ENCODE measurements around the gene ADORA2A.
"Not testable (repeated sequence)": the region's sequence is repeated elsewhere in the genome, so short reads cannot be mapped to it uniquely, and the experiment has no call there.

The ADORA2A gene

GRCh38 chr22:24455751-24456426 is 28.5 kb downstream of the ADORA2A start:
- DNase-seq = no peak

GRCh38 chr22:24457894-24458420 is 30.6 kb downstream of the ADORA2A start:
- no peak for DNase-seq

GRCh38 chr22:24459911-24460310 is 32.5 kb downstream of the ADORA2A start:
- DNase-seq = no peak

- DNase-seq = peak; percentile 67
These were observed 33.2 kb downstream of the ADORA2A start for GRCh38 chr22:24460418-24461089.

- no peak for DNase-seq
These were observed 35.8 kb downstream of the ADORA2A start for GRCh38 chr22:24463071-24463760.

- no peak for DNase-seq
These were observed 38.2 kb downstream of the ADORA2A start for GRCh38 chr22:24465566-24465965.

GRCh38 chr22:24465975-24466374 is 38.6 kb downstream of the ADORA2A start:
- DNase-seq = no peak

- DNase-seq = no peak
These were observed 39.4 kb downstream of the ADORA2A start for GRCh38 chr22:24466716-24467328.

GRCh38 chr22:24467340-24467739 is 39.9 kb downstream of the ADORA2A start:
- DNase-seq = no peak

GRCh38 chr22:24471570-24471969 is 44.2 kb downstream of the ADORA2A start:
- no peak for DNase-seq

- DNase-seq = no peak
These were observed 45.9 kb downstream of the ADORA2A start for GRCh38 chr22:24473284-24473683.

- DNase-seq = no peak
These were observed 46.8 kb downstream of the ADORA2A start for GRCh38 chr22:24474221-24474620.

GRCh38 chr22:24474649-24475255 is 47.4 kb downstream of the ADORA2A start:
- DNase-seq = no peak

GRCh38 chr22:24481641-24482040 is 54.2 kb downstream of the ADORA2A start:
- DNase-seq = no peak

GRCh38 chr22:24482575-24482974 is 55.2 kb downstream of the ADORA2A start:
- peak; percentile 32 for DNase-seq

GRCh38 chr22:24482998-24483397 is 55.6 kb downstream of the ADORA2A start:
- DNase-seq = no peak

- no peak for DNase-seq
These were observed 56.7 kb downstream of the ADORA2A start for GRCh38 chr22:24483976-24484545.

- no peak for DNase-seq
These were observed 57.8 kb downstream of the ADORA2A start for GRCh38 chr22:24485170-24485569.

GRCh38 chr22:24485608-24486007 is 58.2 kb downstream of the ADORA2A start:
- no peak for DNase-seq

- DNase-seq = peak; percentile 95
These were observed 59.1 kb downstream of the ADORA2A start for GRCh38 chr22:24486501-24486921.

- DNase-seq = no peak
These were observed 61.6 kb downstream of the ADORA2A start for GRCh38 chr22:24489011-24489410.

- not testable (repeated sequence) for DNase-seq
These were observed 62.0 kb downstream of the ADORA2A start for GRCh38 chr22:24489434-24489833.
